Smooth muscle cell (in vitro differentiated cells): Measurements from ENCODE around the gene FASN. TPM values are rescaled to one million over a fixed set of nuclear protein-coding genes. Genes with fewer than 3 reads are reported as not detected.

Experiments
- DNase-seq: peaks from one replicate; lab custom pipeline; 2025; ENCODE audit not compliant: unreplicated experiment; lab: John Stamatoyannopoulos, UW
- H2AFZ ChIP-seq: fragments of 200-600 bp; sonication (generic); 2 replicates; pipeline ENCODE4 v1.6.0; 2016; ENCODE audit warnings: antibody characterized with exemption, low read depth, mild to moderate bottlenecking
- H3F3A ChIP-seq: fragments of 200-600 bp; sonication (generic); 2 replicates; pipeline ENCODE4 v1.6.0; 2017; ENCODE audit warnings: antibody characterized with exemption, low read depth
- H3K27ac ChIP-seq: fragments of 200-600 bp; sonication (generic); 2 replicates; pipeline ENCODE4 v1.5.1; 2016; ENCODE audit warnings: low read depth, mild to moderate bottlenecking
- H3K27me3 ChIP-seq: fragments of 200-600 bp; sonication (generic); 2 replicates; pipeline ENCODE4 v1.6.1; 2016; ENCODE audit warnings: low read depth, mild to moderate bottlenecking
- H3K36me3 ChIP-seq: fragments of 200-600 bp; sonication (generic); 2 replicates; pipeline ENCODE4 v1.5.1; 2016; ENCODE audit warnings: low read depth
- H3K4me1 ChIP-seq: fragments of 200-600 bp; sonication (generic); 2 replicates; pipeline ENCODE4 v1.5.1; 2016; ENCODE audit warnings: low read depth
- H3K4me2 ChIP-seq: fragments of 200-600 bp; sonication (generic); 2 replicates; pipeline ENCODE4 v1.6.0; 2016; ENCODE audit warnings: mild to moderate bottlenecking
- H3K4me3 ChIP-seq: fragments of 200-600 bp; sonication (generic); 2 replicates; pipeline ENCODE4 v1.5.1; 2016; ENCODE audit warnings: mild to moderate bottlenecking
- H3K79me2 ChIP-seq: fragments of 200-600 bp; sonication (generic); 2 replicates; pipeline ENCODE4 v1.6.0; 2016; ENCODE audit warnings: low read depth, mild to moderate bottlenecking
- H3K9ac ChIP-seq: fragments of 200-600 bp; sonication (generic); 2 replicates; pipeline ENCODE4 v1.6.0; 2016; ENCODE audit warnings: low read depth
- H3K9me3 ChIP-seq: fragments of 200-600 bp; sonication (generic); replicated peaks from 2 replicates; pipeline ENCODE4 v1.5.1; 2016; ENCODE audit warnings: low read depth
- H4K20me1 ChIP-seq: fragments of 200-600 bp; sonication (generic); 2 replicates; pipeline ENCODE4 v1.6.0; 2016; ENCODE audit warnings: low read depth
- WGBS: methylation state at CpG from one replicate; pipeline ENCODE4 v1.1.7; 2016; ENCODE audit warnings: low lambda C conversion rate; 5-methylcytosine and 5-hydroxymethylcytosine counted together
- polyA plus RNA-seq: library from polyadenylated mRNA; unstranded; fragments of >200 nt; fragmentation: Nextera tagmentation; extraction: Ambion mirVana; gene quantifications from 2 replicates; pipeline ENCODE4 v1.2.1, GENCODE V29; 2016
- total RNA-seq: library from RNA; depleted of rRNA; stranded (reverse); fragments of >200 nt; gene quantifications from 2 replicates; pipeline ENCODE4 v1.2.3, GENCODE V29; 2014
- TF ChIP-seq, protein P1 (sequence below): fragments of 200-600 bp; sonication (generic); IDR thresholded peaks from 2 replicates; pipeline ENCODE4 v1.5.1; 2017; ENCODE audit warnings: borderline replicate concordance, mild to moderate bottlenecking, antibody characterized with exemption; ENCODE audit not compliant: insufficient read depth, poor library complexity, severe bottlenecking

The FASN gene
- total and polyA plus RNA-seq, 2 experiments from 2014 or later = 46.6 to 49.3 TPM

DNA sequence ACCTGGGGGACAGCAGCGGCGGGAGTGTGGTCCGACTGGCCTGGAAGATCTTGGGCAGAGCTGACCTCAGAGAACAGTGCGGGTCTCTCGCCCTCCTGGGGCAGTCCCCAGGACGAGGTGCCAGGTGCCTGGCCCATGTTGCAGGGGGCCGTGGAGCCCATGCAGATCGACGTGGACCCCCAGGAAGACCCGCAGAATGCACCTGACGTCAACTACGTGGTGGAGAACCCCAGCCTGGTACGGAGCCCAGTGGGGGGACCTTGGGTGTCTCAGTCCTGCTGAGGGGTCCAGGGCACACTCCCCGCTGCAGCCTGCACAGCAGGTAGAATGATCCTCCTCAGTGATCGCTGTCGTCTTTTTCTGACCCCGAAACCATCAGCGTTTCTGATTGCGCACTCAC, 44.9 kb downstream of the FASN start:
- TF ChIP-seq, protein P1, sequence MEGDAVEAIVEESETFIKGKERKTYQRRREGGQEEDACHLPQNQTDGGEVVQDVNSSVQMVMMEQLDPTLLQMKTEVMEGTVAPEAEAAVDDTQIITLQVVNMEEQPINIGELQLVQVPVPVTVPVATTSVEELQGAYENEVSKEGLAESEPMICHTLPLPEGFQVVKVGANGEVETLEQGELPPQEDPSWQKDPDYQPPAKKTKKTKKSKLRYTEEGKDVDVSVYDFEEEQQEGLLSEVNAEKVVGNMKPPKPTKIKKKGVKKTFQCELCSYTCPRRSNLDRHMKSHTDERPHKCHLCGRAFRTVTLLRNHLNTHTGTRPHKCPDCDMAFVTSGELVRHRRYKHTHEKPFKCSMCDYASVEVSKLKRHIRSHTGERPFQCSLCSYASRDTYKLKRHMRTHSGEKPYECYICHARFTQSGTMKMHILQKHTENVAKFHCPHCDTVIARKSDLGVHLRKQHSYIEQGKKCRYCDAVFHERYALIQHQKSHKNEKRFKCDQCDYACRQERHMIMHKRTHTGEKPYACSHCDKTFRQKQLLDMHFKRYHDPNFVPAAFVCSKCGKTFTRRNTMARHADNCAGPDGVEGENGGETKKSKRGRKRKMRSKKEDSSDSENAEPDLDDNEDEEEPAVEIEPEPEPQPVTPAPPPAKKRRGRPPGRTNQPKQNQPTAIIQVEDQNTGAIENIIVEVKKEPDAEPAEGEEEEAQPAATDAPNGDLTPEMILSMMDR = no peak
- no peak overlapping the region for H3K9ac ChIP-seq

DNA sequence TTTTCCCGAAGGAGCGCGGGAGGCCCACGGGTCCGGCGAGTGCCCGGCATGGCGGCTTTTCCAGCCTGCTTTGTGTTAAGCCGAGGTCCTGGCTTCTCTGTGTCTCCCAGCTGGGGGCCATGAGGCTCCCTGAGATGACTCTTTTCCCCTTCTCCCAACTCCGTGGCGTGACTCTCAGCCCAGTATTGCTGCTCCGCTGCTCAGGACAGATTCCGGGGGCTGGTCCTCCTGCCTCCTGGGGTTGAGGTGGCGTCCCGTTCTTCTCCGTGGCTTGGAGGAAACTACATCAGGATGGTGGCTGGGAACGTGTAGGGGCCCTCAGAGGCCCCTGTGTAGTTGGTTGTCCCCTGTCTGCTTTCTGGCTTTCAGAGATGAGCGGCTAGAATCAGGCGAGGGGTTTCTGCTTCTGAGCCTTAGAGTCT, 45.4 kb downstream of the FASN start:
- no peak for DNase-seq
- Histone ChIP-seq H3K27ac (no peak overlapping the region), H3K36me3 (no peaks in the 10 kb centered on the region), H3F3A (no peaks in the 10 kb centered on the region), H3K4me1 (peaks cover 16% of the 10 kb centered on the region), H3K9ac (peak overlapping the region; percentile 65), H3K79me2 (peaks cover 23% of the 10 kb centered on the region), H4K20me1 (peaks cover 7% of the 10 kb centered on the region), H3K9me3 (no peaks in the 10 kb centered on the region), H2AFZ (no peak overlapping the region), H3K4me3 (peak overlapping the region; percentile 55), H3K27me3 (no peaks in the 10 kb centered on the region), H3K4me2 (peak overlapping the region; percentile 91)
- TF ChIP-seq, protein P1 = no peak
- WGBS = 45% methylated on average over 11 of the region's 19 CpGs

More for the DNA sequence above, 44.9 kb downstream of the FASN start:
- peaks cover 7% of the 10 kb centered on the region for H4K20me1 ChIP-seq
- peak overlapping the region; percentile 55 for H3K4me3 ChIP-seq
- WGBS = 94% methylated on average over 18 of the region's 19 CpGs
- no peak overlapping the region for H2AFZ ChIP-seq
- no peaks in the 10 kb centered on the region for H3F3A ChIP-seq
- DNase-seq = no peak
- no peaks in the 10 kb centered on the region for H3K36me3 ChIP-seq
- H3K4me1 ChIP-seq = peaks cover 16% of the 10 kb centered on the region
- no peaks in the 10 kb centered on the region for H3K9me3 ChIP-seq
- peak overlapping the region; percentile 91 for H3K4me2 ChIP-seq
- H3K27me3 ChIP-seq = no peaks in the 10 kb centered on the region
- H3K27ac ChIP-seq = no peak overlapping the region
- peaks cover 23% of the 10 kb centered on the region for H3K79me2 ChIP-seq

DNA sequence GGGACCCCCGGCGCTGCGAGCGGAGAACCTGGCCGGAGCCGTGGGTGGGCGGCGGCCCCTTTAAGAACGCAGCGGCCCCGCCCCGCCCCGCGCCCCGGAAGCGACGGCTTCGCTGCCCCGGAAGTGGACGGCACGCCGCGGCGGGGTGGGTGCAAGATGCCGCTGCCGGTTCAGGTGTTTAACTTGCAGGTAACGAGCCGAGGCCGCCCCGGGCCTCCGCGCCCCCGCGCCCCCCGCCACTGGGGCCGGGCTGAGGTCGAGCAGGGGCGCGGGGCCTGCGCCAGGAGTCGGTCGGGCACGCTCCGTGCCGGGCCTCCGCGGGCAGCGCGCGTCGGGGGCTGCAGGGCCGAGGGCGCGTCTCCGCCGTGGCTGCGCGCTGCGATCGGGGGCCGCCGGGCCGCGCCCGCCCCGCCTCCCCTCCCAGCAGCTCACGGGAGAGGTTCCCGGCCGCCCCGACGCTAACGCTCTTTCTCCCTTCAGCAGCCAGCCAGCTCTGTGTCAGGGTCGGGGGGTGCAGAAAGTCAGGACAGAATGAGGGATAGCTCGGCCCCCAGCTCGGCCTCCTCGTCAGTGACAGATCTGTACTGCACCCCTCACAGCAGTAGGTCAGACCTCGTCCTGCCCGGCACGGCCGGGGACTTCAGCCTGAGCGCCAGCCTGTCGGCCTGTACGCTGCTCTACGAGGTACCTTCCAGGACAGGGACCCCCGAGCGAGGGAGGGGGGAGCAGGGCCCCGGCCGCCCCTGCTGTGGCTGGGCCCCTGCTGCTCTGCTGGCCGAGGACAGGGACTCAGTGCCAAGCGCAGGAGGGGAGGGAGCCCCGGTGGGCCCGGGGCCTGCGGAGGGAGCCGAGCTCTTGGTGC, 46.0 kb downstream of the FASN start, which contains the start of the genes GPS1 and RFNG:
Gene GPS1 (plus strand): TSS at position 123 of the 862 bp plus-strand sequence. CDS start 34 bp downstream, at position 157.
Gene RFNG (minus strand): TSS at position 36 of the 862 bp plus-strand sequence. CDS start 45 bp downstream, outside the sequence.
- peak within 1 kb of the TSS; percentile 19 for H2AFZ ChIP-seq
- 2% methylated on average over 60 of the region's 94 CpGs for WGBS
- H3F3A ChIP-seq = no peaks in the 10 kb centered on the region
- H3K4me1 ChIP-seq = peaks cover 16% of the 10 kb centered on the region
- peaks cover 23% of the 10 kb centered on the region for H3K79me2 ChIP-seq
- H3K27me3 ChIP-seq = no peaks in the 10 kb centered on the region
- DNase-seq = no peak
- H3K27ac ChIP-seq = no peak within 1 kb of the TSS
- H3K9me3 ChIP-seq = no peaks in the 10 kb centered on the region
- no peaks in the 10 kb centered on the region for H3K36me3 ChIP-seq
- peaks cover 7% of the 10 kb centered on the region for H4K20me1 ChIP-seq
- peak within 1 kb of the TSS; percentile 68 for H3K9ac ChIP-seq
- TF ChIP-seq, protein P1 = no peak
- peak within 1 kb of the TSS; percentile 91 for H3K4me2 ChIP-seq
- H3K4me3 ChIP-seq = peak within 1 kb of the TSS; percentile 55
